GM13977 (cell line): ENCODE measurements around the gene PDS5A.
"Not testable (repeated sequence)": the region's sequence is repeated elsewhere in the genome, so short reads cannot be mapped to it uniquely, and the experiment has no call there.

Experiments
- DNase-seq: peaks from one replicate; pipeline ENCODE4 v3.0.0; 2012; ENCODE audit warnings: low spot score
- CTCF ChIP-seq: IDR thresholded peaks from 2 replicates; pipeline ENCODE4 v1.5.1; 2012; ENCODE audit warnings: mild to moderate bottlenecking, control low read depth; ENCODE audit not compliant: insufficient read depth; ENCODE audit errors: extremely low read depth, missing control alignments
- in situ Hi-C: fragments of 300-500 bp; cut with MboI; formaldehyde crosslinking; loops from one replicate; pipeline ENCODE4 v1.12.0; 2022; ENCODE audit warnings: low sequenced_read_pairs, low pct_unique_long_range_greater_than_20kb, mixed read lengths, inconsistent platforms; ENCODE audit not compliant: unreplicated experiment

PDS5A gene

GRCh38 chr4:39961311-39961877 is 16.3 kb downstream of the PDS5A start:
- TF ChIP-seq CTCF = no peak
- in situ Hi-C loops = no loop called here
- DNase-seq = no peak

GRCh38 chr4:39950861-39951481 is 26.7 kb downstream of the PDS5A start:
- no peak for TF ChIP-seq CTCF
- in situ Hi-C loops = no loop called here
- no peak for DNase-seq

- no peak for TF ChIP-seq CTCF
- no peak for DNase-seq
- in situ Hi-C loops = no loop called here
These were observed 29.7 kb downstream of the PDS5A start for GRCh38 chr4:39947963-39948362.

GRCh38 chr4:39947417-39947816 is 30.3 kb downstream of the PDS5A start:
- DNase-seq = no peak
- in situ Hi-C loops = no loop called here
- TF ChIP-seq CTCF = no peak

GRCh38 chr4:39944245-39944644 is 33.5 kb downstream of the PDS5A start:
- in situ Hi-C loops, DNase-seq: not testable (repeated sequence)

- TF ChIP-seq CTCF = no peak
- DNase-seq = no peak
- in situ Hi-C loops = no loop called here
These were observed 35.2 kb downstream of the PDS5A start for GRCh38 chr4:39942507-39942906.

GRCh38 chr4:39941682-39942217 is 36.0 kb downstream of the PDS5A start:
- no peak for DNase-seq
- TF ChIP-seq CTCF = no peak
- in situ Hi-C loops = no loop called here
